NK-92 (cell line): ENCODE results near the gene PTPRN2.
"Not testable (repeated sequence)": the region's sequence is repeated elsewhere in the genome, so short reads cannot be mapped to it uniquely, and the experiment has no call there.

Experiments used
- DNase-seq: peaks from one replicate; lab custom pipeline; 2025; ENCODE audit not compliant: unreplicated experiment; lab: John Stamatoyannopoulos, UW

PTPRN2 gene

DNA sequence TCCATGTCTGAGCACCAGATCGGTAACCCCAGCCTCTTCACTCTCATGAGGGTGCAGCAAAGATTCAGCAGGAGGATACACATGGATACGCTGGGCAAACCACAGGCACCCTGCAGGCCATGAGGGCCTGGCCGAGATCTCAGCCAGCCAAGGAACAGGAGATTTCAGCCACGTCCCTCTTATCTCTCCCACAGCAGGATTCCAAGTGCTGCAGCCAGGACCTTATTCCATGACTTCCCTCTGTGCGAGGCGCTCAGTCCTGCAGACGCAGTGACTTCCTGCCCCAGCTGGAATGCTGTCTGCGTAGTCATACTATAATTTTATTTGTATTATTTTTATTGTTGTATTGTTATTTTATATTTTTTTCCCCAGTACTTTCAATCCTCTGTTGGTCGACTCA, 66.8 kb downstream of the PTPRN2 start:
- no peak for DNase-seq

DNA sequence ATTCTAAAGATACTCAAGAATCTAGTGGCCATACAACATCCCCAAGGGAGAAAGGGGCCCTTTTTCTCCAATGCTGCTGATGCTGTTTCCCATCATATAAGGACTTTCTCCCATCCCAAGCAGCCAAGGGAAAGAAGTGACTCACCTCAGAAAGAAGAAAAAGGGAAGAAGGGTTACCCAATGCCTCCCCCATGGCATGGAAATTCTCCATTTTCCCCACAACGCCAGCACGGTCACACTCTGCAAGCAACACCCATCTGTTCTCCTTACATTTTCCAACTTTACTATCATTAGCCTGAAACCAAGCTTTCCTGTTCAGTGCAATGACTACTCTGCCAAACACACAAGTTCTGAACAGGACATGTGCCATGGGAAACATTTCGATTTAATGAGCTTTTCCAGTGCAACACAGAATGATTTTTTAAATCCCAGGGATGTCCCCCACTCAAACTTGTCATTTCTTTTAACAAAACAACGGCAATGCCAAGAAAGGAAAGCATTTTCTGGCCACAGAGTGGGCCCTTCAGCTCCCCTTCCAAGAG, 67.9 kb downstream of the PTPRN2 start:
- no peak for DNase-seq

DNA sequence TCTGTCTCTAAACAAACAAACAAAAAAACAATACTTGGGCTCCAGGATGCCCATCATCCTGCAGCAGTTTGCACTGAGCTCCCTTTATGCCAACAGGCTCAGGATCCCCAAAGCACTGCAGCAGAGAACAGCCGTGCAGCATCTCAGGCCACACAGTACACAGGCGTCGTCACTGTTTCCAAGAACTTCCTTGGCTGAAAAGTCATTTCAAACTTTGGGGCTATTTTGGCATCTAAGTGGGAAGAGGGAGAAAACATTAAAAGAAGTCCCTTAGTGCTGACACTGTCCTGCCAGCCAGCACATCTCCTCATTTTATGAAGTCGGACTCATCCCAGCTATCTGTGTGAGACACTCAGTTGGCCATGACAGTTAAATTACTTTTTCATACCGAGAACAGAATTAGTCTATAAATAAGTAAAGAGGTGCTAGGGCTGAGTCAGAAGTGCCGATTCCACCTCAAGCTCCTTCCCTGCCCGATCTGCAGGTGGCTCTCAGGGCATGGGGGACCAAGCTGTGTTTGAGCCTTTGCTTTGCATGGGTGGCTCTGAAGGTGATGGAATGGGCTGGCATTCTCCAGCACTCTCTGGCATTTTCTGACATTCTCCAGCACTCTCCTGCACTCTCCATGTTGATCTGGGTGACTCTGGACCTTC, 68.5 kb downstream of the PTPRN2 start:
- DNase-seq = no peak

DNA sequence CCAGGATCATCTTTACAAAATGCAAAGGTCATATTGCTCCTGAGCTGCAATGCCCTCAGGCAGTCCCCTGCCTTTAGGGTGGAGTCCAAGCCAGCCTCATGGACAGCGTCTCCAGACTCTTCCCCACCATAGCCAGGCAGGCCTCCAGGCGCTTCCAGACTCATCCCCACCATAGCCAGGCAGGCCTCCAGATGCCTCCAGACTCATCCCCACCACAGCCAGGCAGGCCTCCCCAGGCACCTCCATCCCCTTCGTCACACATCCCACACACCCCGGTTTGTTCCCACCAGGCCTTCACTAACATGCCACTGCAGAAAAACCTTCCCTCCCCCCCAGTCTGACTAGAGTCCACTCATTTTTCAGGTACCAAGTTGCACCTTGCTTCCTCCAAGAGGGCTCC, 70.1 kb downstream of the PTPRN2 start:
- no peak for DNase-seq

DNA sequence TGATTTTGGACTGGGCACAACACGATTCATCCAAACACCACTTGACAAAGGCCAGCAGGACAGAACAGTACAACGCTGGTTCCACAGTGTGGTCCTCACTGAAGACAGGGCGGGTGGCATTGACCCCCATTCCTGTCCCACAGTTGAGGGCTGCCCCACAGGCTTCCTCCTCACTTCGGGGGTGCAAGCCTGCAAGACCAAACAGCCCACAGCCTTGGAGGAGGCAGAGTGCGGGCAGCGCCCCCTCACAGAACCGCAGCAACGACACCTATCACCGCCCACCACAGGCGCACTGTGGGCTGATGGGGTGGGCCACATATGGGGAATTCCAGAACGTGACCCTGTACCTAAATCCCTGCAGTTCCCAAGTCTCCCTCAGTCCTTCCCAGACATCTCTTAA, 70.6 kb downstream of the PTPRN2 start:
- no peak for DNase-seq

DNA sequence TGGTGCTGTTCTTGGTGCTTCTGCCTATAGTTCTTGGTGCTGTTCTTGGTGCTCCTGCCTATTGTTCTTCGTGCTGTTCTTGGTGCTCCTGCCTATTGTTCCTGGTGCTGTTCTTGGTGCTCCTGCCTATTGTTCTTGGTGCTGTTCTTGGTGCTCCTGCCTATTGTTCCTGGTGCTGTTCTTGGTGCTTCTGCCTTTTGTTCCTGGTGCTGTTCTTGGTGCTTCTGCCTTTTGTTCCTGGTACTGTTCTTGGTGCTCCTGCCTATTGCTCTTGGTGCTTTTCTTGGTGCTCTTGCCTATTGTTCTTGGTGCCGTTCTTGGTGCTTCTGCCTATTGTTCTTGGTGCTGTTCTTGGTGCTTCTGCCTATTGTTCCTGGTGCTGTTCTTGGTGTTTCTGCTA, 71.1 kb downstream of the PTPRN2 start:
- DNase-seq = no peak

DNA sequence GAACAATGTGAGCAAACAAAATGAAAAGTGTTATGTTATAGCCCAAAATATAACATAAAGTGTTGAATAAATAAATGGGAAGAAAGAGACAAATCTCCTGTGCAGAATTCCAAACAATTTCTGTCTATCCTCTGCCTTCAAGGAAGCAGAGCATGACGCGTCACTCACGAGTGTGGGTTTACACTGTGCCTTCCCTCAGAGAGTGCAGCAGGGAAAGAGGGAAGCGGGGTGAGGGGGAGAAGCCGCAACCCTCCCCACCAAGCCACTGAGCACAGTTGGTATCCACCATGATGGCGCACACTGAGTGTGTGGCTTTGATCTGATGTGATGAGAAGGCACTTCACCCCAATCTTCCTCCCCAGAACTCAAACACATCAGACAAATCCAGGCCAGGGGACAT, 74.8 kb downstream of the PTPRN2 start:
- DNase-seq = no peak

DNA sequence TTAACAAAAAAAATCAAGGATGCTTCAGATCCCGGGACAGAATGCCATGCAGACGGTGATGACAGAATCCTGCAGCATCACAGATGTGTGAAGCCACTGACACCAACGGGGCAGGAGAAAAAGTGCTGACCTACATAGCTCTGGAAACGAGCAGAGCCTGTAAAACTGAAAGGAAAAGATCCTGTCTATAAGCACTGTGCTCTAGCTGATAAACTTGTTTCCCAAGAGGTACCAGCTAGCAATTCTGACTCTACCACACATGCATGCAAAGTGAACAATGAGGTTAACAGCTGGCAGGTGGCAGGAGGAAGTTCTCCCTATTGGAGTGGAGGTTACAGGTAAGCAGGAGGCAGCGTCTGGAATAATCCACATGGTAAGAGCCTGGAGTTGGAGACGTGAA, 75.6 kb downstream of the PTPRN2 start:
- no peak for DNase-seq

DNA sequence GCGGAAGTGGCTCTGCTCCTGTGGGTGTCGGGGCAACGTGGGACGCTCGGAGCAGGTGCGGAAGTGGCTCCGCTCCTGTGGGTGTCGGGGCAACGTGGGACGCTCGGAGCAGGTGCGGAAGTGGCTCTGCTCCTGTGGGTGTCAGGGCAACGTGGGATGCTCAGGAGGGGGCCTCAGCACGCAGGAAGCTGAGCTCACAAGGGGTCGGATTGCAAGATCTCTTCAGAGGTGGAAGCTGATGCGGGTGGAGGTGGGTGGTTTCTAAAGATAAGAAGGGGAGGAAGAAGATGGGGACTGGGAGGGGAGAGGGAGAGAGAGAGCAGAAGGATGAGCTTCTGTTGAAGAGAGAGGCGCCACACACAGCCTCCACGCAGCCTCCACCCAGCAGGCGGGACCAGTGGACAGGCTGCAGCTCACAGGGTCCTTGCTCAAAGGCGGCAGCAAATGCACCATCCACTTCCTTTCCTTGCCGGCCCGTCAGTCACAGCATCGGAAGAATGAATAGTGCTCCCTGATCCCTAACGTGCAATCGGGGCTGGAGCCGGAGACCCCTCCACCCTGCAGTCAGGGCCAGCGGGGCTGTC, 78.7 kb downstream of the PTPRN2 start:
- no peak for DNase-seq

DNA sequence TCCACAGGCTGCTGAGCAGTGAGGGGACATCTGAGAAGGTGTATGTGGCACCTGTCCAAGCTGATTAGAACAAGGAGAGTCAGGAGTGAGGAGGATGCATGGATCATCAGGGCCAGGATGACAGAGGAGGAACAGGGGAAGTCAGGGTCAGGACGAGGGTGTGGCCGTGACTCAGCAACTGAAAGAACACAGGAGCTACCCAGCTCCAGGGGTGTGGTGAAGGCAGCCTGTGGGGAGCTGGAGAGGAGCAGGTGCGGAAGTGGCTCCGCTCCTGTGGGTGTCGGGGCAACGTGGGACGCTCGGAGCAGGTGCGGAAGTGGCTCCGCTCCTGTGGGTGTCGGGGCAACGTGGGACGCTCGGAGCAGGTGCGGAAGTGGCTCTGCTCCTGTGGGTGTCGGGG, 79.3 kb downstream of the PTPRN2 start:
- DNase-seq = not testable (repeated sequence)

DNA sequence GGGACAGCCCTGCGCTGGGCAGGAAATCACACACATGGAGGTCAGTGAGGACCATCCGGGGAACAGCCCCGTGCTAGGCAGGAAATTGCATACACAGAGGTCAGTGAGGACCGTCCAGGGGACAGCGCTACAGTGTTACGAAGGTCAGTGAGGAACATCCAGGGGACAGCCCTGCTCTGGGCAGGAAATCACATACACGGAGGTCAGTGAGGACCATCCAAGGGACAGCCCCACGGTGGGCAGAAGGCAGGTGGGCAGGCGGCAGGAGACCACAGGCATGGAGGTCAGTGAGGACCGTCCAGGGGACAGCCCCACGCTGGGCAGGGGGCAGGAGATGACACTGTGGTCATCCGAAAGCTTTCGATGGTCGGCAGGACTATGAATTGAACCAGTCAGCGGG, 79.7 kb downstream of the PTPRN2 start:
- DNase-seq = no peak

DNA sequence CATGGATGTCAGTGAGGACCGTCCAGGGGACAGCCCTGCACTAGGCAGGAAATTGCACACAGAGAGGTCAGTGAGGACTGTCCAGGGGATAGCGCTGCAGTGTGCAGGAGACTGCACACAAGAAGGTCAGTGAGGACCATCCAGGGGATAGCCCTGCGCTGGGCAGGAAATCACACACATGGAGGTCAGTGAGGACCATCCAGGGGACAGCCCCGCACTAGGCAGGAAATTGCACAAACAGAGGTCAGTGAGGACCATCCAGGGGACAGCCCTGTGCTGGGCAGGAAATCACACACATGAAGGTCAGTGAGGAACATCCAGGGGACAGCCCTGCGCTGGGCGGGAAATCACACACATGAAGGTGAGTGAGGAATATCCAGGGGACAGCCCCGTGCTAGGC, 80.4 kb downstream of the PTPRN2 start:
- DNase-seq = not testable (repeated sequence)

DNA sequence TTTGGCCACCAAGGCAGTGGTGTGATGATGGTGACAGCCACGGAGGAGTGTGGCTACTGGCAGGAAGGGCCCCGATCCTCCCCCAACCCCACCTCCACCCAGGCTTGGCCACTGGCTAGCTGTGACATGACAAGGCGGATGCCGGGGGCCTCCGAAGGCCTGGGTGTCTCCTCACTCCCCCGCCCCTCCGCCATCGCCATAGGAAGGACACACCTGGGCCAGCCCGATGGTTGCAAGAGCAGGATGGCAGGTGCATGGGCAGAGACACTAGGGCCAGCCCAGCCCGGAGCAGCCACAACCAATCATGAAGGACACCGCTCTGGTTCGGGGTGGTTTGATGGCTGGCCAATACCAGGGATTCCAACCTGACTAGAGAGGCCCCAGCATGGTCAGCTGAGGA, 81.0 kb downstream of the PTPRN2 start:
- no peak for DNase-seq

DNA sequence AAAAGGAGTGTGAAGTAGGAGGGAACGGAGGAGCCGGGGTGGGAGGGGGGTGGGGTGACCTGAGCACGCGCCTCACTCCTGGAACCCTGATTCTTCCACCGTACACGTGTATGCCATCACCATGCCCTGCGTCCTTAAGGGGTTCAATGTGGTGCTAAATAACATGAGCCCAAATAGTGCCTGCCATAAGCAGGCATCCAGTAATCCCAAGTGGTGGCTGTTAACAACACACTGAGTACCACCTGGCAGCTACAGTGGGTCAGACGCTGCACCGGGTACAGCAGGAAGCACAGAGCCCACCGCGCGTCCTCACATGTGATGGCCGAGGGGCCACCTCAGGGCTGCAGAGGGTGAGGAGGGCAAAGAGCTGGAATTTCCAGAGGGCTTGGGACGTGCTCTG, 81.9 kb downstream of the PTPRN2 start:
- no peak for DNase-seq

DNA sequence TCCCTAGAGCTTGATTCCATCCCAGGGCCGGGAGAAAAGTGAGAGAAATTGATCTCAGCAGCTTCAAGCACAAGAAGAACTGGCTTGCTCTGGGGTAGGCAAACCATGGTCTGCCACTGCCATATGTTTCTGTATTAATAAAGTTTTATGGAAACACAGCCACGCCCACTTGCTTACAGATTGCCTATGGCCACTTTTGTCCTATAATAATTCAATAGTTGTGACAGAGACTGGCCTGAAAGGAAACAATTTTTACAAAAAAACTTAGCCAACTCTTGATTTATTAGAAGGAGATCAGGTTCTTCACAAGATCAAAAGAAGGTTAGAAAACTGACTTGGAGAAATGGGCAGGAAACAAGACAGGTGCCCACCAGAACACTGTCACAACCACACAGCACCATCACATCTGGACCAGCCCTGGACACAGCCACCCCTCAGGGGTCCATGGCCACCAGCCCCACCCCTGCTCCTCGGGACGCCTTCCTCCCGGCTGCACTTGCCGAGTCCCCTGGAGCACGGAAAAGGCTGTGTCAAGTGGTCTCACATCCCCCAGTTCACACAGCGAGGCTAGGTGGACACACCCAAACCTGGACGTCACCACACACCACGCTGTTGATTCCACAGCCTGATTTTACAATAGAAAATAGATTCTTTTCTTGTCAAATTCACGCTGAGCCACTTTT, 85.4 kb downstream of the PTPRN2 start:
- DNase-seq = no peak

DNA sequence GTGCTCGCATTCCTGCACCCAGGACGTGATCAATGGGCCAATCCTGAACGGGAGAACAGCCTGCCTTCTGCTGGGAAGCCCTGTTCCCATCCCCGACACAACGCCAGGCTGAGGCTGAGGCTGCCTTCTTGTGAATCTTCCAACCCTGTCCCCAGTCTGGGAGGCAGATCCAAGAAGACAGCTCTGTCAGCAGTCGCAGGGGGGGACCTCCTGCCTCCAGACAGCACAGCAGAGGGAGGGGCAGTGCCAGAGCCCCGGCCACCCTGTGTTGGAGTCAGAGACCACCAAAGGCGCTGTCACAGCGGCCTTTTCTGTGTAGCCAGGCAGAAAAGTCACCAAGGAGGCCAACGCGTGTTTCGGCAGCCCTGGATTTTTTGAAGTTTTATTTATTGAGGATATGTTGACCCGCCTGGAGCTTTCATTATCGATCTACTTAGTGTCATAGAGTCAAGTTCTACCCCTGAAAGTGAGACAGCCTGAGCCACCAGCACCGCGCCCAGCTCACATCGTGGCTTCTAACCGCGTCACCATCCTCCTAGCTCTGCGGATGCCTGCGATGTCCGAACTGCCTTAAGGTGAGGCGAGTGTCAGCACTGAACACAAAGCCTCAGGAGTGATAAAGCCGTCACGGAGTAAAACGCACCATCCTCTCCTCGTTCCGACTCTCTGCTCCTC, 86.1 kb downstream of the PTPRN2 start:
- DNase-seq = no peak

DNA sequence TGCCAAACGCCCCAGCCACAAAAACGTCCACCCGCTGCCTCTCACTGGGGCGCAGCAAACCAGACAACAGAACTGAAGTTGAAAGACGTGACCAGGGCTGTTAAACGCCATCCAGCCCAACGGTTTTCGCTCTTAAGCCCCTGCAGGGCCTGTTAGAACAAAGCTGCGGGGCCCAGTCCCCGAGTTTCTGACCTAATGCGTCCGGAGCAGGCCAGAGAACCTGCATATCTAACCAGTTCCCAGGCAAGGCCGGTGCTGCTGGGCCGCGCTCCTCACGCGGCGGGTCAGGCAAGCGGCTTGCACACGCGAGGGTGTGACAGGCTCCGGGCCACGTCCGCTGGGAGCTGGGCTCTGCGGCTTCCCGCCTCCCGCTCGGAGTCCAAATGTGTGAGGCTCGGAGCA, 87.0 kb downstream of the PTPRN2 start:
- no peak for DNase-seq

DNA sequence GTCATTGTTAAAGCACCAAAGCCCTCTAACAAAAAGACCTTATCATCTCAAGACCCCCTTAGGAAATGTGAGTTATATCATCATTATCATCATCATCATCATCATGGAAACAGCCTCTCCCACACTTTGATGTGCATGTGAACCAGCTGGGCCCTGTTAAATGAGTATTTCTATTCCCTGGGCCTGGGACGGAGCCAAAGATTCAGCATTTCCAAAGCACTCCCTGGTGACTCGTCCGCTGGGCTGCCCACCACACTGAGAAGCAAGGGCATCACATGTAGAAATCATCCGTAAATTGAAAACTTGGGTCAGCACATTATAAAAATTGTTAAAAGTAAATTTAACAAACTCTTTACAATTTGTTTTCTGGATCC, 88.6 kb downstream of the PTPRN2 start:
- DNase-seq = no peak

DNA sequence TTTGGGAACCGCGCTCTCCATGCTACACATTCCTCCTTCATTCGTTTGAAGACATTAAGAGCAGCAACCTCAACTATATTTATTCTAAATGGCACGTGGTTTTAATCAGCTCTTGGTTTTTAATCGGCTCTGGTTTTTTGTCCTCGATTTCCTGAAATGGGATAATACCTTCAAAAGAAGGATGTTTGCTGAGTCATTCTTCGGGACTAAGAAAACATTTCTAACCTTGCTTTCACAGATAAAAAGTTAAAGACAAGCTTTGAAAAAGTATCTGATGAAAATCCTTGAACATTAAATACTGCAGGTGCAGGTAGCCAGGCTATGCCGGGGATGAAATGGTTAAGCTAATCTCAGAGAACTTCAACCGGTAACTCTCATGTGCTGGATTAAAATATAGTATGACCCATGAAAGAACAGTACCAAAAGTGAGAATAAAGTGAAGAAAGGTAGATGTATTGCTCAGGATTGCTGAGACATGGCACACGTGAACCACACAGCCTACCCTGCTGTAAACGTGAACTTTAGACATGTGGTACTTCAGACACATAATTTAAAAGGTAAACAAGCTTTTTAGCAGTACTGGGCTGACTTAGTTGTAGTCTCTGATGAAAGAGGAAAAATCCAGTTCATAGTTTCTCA, 89.1 kb downstream of the PTPRN2 start:
- DNase-seq = no peak

DNA sequence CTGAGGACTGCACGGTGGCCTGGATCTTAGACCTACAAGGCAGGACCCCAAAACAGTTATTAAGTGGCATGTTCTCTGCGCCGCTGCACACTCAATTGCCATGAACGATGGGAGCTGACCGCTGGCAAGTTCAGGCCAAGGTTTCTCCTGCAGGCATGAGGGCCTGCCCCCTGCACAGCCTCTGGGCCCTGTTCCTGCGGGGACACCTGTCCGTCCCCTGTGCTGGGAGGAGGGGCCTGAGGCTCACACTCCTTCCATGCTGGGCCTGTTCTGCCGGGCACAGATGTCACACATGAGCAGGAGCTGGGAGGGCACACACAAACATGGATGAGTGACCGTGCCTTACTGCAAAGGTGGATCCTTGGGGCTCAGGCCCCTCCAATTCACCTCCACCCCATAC, 90.0 kb downstream of the PTPRN2 start:
- DNase-seq = no peak

DNA sequence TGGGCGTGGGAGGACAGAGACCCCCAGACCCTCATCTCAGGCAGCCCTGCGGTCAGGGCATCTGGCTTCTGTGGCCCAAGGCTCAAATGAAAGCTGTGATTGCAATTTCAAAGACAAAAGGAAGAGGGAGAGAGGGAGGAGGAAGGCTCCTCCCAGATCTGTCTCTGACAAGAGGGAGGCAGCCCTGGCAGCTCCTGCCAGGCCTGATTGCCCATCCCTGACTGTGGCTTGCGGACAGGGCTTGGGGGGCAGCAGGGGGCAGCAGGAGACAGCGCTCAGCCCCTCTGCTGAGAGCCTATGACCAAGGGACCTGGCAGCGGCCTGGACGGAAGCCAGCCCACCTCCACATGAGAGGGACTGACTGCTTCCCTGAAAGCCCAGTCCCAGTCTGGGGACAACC, 91.8 kb downstream of the PTPRN2 start:
- DNase-seq = no peak
